CD4-positive, alpha-beta T cell treated with Interleukin-15 for 1 hour (primary cell): ENCODE measurements around the gene SASS6.
A peak's percentile ranks its signal among the peaks of the same experiment; 100 is the strongest.

Source experiments
- DNase-seq: peaks from one replicate; pipeline ENCODE4 v3.0.0-alpha.2; 2020

Gene SASS6, protein sequence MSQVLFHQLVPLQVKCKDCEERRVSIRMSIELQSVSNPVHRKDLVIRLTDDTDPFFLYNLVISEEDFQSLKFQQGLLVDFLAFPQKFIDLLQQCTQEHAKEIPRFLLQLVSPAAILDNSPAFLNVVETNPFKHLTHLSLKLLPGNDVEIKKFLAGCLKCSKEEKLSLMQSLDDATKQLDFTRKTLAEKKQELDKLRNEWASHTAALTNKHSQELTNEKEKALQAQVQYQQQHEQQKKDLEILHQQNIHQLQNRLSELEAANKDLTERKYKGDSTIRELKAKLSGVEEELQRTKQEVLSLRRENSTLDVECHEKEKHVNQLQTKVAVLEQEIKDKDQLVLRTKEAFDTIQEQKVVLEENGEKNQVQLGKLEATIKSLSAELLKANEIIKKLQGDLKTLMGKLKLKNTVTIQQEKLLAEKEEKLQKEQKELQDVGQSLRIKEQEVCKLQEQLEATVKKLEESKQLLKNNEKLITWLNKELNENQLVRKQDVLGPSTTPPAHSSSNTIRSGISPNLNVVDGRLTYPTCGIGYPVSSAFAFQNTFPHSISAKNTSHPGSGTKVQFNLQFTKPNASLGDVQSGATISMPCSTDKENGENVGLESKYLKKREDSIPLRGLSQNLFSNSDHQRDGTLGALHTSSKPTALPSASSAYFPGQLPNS

GRCh38 chr1:100132566-100133477 is at the start of gene SASS6, which contains the start of gene TRMT13:
SASS6 (minus strand) TSS chr1:100132930; CDS start chr1:100132814, 116 bp downstream.
TRMT13 (plus strand) TSS chr1:100133163; CDS start chr1:100133169, 6 bp downstream.
- peak; percentile 95 for DNase-seq

- no peak for DNase-seq
Measured at GRCh38 chr1:100178091-100178490, 45.4 kb upstream of the SASS6 start, which contains the start of gene LRRC39. LRRC39 (minus strand) TSS chr1:100178256; CDS start chr1:100168516, 9,740 bp downstream.

GRCh38 chr1:100177295-100178041 is 44.7 kb upstream of the SASS6 start:
- no peak for DNase-seq

DNA sequence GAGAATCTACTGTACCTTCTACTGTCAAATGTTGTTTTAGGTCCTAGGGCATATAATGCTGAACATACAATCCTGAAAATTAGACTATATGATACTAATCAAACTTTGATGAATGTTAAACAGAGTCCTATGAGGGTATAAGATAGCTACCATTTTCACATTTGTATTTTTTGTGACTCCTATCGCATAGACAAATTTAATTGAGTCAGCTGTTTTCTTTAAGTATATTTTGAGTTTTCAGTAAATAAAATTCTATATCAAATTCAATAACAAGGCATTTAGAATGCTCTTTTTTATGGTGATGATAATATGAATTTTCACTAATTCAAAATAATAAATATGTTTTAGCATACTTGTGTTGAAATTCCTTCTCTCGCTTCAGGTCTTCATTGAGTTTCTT is 35.3 kb upstream of the SASS6 start:
- no peak for DNase-seq

- DNase-seq: no peak
Measured at GRCh38 chr1:100164702-100165101, 32.0 kb upstream of the SASS6 start.

DNA sequence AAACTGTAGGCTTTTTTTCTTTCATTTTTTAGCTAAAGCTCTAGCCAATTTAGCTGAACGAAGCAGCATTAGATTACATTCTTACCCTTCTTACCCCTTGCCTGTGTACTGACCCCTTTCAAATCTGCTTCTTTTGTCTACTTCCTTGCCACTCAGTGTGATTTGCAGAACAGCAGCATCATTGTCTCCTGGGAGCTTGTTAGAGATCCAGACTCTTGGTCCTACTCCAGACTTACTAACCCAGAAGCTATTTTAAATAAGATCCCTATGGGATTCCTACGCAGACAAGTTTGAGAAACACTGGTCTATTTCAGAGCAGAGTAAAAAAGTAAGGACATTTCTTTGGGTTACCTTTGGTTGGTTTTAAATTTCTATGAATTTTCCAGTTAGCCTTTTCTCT is 31.5 kb upstream of the SASS6 start:
- no peak for DNase-seq

- DNase-seq: no peak
Measured at GRCh38 chr1:100162881-100163280, 30.2 kb upstream of the SASS6 start.

- DNase-seq: no peak
Measured at GRCh38 chr1:100152271-100152670, 19.5 kb upstream of the SASS6 start.

GRCh38 chr1:100151679-100152078 is 18.9 kb upstream of the SASS6 start:
- DNase-seq: no peak

DNA sequence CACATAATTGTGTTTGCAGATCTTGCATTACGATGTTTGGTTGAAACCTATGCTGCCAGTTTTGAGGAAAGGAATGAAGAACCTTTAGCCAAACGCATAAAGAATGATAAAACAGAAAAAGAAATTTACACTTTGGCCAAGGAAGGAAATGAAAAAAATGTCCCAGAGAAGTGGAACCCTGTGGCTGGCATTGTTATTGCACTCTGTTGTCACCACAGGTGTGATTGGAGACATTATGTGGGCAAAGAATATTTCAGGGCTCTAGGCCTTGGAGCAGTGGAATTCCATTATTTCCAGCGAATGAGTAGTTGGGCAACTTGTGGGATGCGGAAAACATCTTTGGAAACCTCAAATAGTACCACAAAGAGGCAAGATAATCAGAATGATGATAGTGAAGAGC is 15.1 kb upstream of the SASS6 start:
- no peak for DNase-seq

GRCh38 chr1:100146958-100147357 is 14.2 kb upstream of the SASS6 start:
- no peak for DNase-seq

DNA sequence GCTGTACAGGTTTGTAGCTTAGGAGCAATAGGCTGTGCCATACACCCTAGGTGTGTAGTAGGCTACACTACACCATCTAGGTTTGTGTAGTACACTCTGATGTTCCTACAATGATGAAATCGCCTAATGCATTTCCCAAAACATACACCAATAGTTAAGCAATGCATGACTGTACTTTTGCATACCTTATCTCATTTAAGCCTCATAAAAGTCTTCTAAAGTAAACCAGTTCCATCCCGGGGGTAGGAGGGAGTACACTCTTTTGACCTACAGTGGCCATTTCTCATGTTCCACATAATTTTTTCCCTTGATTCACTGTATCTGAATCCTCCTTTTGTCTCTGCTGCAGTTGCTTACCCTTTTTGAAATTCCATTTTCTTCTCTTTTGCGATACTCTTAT is 12.4 kb upstream of the SASS6 start:
- DNase-seq: no peak

DNA sequence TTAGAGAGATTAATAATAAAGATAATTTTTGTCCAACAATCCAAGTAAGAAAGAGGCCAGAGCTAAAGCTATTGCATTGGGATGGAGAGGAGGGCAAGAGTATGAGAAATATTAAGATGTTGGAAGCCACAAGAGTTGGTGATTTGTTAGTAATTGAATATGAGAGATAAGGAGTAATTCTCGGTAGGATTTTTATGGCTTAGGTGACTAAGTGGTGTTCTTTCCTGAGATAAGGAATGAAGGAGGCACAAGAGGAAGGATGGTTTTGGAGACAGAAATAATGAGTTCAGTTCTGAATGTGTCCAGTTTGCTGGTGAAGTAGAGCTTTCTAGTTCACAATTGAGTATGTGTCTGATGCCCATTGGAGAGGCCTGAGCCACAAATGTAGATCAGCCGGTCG is 9.6 kb upstream of the SASS6 start:
- no peak for DNase-seq

GRCh38 chr1:100141192-100141591 is 8.5 kb upstream of the SASS6 start:
- no peak for DNase-seq

- no peak for DNase-seq
Measured at GRCh38 chr1:100137602-100138001, 4.9 kb upstream of the SASS6 start.

DNA sequence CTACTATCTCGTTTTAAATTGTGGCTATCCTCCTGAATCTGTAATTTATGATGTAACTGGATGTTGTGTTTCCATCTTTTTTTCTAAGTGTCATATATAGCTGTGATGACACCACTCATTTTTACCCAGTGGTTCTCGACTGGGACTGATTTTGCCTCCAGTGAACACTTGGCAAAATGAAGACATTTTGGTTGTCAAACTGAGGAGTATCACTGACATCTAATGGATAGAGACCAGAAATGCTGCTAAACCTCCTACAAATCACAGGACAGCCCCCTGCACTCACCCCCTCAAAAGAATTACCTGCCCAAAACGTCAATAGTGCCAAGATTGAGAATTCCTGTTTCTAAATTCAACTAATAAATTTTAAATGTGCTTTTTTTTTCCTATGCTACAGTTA is 2.1 kb upstream of the SASS6 start:
- no peak for DNase-seq

DNA sequence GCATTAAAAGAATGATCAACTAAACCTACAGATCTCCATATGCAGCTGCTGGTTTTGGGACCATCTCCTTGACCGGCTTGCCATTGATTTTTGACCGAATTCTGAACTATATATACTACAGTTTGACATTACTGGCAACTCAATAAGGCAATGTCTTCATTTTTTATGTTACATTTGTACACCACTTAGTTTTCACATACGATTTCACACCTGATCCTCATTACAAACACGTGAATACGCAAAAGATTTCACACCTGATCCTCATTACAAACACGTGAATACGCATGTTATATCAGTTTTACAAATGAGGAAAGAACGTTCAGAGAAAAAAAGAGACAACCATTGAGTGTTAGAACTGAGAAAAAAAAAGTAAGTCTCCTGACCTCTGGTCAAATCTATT is 1.1 kb downstream of the SASS6 start:
- DNase-seq: no peak

- DNase-seq: no peak
Measured at GRCh38 chr1:100130552-100131077, 2.1 kb downstream of the SASS6 start.

- no peak for DNase-seq
Measured at GRCh38 chr1:100127226-100127625, 5.5 kb downstream of the SASS6 start.

DNA sequence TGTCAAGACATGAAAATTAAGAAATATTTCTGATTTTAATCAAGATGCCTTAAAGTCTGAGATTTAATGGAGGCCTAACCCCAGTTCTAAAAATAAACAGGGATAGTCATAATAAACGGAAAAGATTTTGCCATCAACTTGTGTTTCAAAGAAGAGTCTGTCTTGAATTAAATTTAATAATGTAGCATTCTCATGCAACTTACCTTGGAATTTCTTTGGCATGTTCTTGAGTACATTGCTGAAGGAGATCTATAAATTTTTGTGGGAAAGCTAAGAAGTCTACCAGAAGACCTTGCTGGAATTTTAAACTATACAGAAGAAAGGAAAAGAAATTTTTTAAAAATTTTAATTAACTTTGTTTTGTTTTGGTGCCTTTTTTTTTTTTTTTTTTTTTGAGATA is 10.6 kb downstream of the SASS6 start:
- no peak for DNase-seq

GRCh38 chr1:100115524-100115923 is 17.2 kb downstream of the SASS6 start:
- DNase-seq: no peak

DNA sequence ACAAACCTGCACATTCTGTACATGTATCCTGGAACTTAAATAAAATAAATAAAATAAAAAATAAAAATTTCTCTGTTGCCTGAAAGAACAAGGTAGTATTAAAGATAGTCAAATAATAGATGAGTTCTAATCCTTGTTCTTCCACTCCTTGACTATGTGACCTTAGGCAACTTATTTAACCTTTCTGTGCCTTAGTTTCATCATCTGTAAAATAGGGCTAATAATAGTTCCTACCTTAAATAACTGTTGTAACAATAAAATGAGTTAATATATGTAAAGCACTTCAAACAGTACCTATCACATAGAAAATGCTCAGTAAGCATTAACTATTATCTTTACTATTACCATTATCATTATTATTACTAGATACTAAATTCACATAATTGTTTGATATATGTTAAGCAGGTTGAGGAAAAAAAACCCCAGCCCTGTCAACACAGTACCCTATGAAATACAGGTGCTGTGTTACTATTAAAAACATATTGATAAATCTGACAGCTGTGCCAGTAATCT is 23.1 kb downstream of the SASS6 start:
- DNase-seq: no peak
